ENCODE data around the gene NUDT16L1. TPM values are rescaled to one million over a fixed set of nuclear protein-coding genes. Genes with fewer than 3 reads are reported as not detected.

The NUDT16L1 gene
- total RNA-seq, 1 experiment from 2014 or later, result 50.5 TPM

DNA sequence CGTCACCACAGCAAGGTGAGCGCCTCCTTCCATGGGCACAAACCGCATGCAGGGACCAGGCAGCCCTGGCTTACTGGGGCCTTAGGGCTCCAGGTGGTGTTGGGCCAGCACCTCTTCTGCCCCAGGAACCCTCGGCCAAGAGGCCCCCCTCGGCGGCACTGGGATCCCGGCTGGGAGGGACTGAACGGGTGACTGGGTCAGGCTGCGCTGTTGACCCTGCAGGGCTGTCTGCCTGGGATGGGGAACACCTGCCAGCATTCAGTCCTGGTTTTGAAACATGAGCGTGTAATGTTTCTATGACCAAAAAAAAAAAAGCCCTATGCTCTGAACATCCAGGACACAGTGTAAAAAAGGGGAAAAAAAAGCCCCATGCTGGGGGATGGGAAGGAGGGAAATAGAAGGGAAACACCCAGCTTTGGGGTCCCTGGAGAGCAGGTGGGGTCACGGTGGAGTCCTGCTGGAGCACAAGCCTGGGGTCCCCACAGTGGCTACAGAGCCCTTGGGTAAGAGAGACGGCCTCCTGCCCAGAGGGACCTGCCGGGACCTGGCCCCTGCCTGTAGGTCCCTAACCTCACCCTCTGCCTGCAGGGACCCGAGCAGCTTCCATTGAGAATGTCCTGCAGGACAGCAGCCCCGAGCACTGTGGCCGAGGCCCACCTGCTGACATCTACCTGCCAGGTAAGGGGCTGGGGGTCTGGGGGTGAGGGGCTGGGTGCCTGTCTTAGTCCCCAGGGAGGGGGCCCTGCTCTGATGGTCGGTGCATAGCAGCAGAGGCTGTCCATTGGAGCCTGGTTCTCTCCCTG is 9.9 kb upstream of the NUDT16L1 start:
- DNase-seq, result no peak
- Histone ChIP-seq H3K36me3 (replicated peaks; ENCODE audit: control insufficient read depth, insufficient read depth, low read length) (peaks cover 7% of the 10 kb centered on the region), H3K27me3 (ENCODE audit: control insufficient read depth, insufficient read depth, low read length) (no peaks in the 10 kb centered on the region), H3K4me3 (ENCODE audit: insufficient read depth, low read depth, low read length) (no peak overlapping the region)

GRCh38 chr16:4684058-4684715 is 9.2 kb upstream of the NUDT16L1 start:
- Histone ChIP-seq H3K36me3 (replicated peaks; ENCODE audit: control insufficient read depth, insufficient read depth, low read length) (peaks cover 7% of the 10 kb centered on the region), H3K27me3 (ENCODE audit: control insufficient read depth, insufficient read depth, low read length) (no peaks in the 10 kb centered on the region)
- no peak for DNase-seq

DNA sequence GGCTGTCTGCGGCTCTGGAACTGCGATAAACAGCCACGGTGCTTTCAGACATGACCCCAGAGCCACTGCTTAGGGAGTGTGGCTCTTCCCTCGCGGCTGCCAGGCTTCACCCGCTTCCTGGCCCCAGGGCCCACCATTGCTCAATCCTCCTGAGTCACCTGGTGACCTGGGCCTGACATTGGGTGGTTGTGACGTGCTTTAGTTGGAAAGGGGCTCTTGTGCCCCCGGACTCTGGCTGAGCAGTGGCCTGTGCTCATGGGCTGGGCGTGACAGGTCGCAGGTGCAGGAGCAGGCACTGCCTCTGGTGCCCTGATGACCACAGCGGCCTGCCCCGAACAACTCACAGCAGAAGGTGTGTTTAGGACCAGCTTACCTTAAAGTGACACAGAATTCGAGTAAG is 8.6 kb upstream of the NUDT16L1 start:
- H3K36me3 ChIP-seq (replicated peaks; ENCODE audit: control insufficient read depth, insufficient read depth, low read length), result peaks cover 7% of the 10 kb centered on the region
- no peak for DNase-seq
- H3K27me3 ChIP-seq (ENCODE audit: control insufficient read depth, insufficient read depth, low read length), result no peaks in the 10 kb centered on the region
- H3K4me3 ChIP-seq (ENCODE audit: insufficient read depth, low read depth, low read length), result no peak overlapping the region

More at GRCh38 chr16:4684058-4684715, 9.2 kb upstream of the NUDT16L1 start:
- H3K4me3 ChIP-seq (ENCODE audit: insufficient read depth, low read depth, low read length), result no peak overlapping the region

GRCh38 chr16:4685292-4685691 is 8.1 kb upstream of the NUDT16L1 start:
- no peak for DNase-seq
- no peaks in the 10 kb centered on the region for H3K27me3 ChIP-seq (ENCODE audit: control insufficient read depth, insufficient read depth, low read length)
- H3K4me3 ChIP-seq (ENCODE audit: insufficient read depth, low read depth, low read length), result no peak overlapping the region
- peaks cover 7% of the 10 kb centered on the region for H3K36me3 ChIP-seq (replicated peaks; ENCODE audit: control insufficient read depth, insufficient read depth, low read length)

GRCh38 chr16:4685776-4686496 is 7.4 kb upstream of the NUDT16L1 start:
- Histone ChIP-seq H3K4me3 (ENCODE audit: insufficient read depth, low read depth, low read length) (no peak overlapping the region), H3K36me3 (replicated peaks; ENCODE audit: control insufficient read depth, insufficient read depth, low read length) (peaks cover 9% of the 10 kb centered on the region), H3K27me3 (ENCODE audit: control insufficient read depth, insufficient read depth, low read length) (no peaks in the 10 kb centered on the region)
- DNase-seq, result no peak

DNA sequence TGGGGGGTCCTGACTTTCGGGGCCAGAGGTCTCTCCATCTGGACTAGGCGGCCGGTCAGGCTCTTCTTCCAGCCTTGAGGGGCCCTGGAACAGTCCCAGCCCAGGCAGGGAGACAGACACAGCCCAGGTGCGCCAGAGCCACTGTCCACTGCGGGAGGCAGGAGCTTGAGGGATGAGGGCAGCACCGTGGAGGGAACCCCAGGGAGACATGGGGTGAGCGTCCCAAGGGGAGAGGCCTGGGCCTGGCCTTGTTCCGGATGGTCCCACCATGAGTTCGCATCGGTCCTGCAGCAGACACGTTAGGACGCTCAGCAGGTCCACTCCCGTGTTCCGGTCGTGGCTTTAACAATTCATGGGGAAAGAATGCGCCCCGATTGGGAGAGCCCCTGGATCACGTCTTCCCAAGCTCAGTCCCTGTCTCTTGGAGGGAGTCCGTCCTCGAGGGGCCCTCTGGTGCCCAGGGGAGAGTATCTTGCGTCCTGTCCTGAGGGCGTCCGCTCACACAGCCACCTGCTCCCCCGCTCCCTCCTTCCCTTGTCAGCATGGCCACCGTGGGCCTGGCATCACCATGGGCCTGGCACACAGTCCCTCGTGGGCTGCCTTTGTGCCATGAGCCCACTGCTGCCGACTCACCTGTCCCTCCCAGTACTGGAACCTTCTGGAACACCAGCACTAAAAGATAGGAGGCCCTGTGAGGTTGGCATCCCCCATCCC is 6.7 kb upstream of the NUDT16L1 start:
- Histone ChIP-seq H3K27me3 (ENCODE audit: control insufficient read depth, insufficient read depth, low read length) (no peaks in the 10 kb centered on the region), H3K36me3 (replicated peaks; ENCODE audit: control insufficient read depth, insufficient read depth, low read length) (peaks cover 9% of the 10 kb centered on the region), H3K4me3 (ENCODE audit: insufficient read depth, low read depth, low read length) (no peak overlapping the region)
- no peak for DNase-seq

GRCh38 chr16:4687416-4687815 is 5.9 kb upstream of the NUDT16L1 start:
- peaks cover 9% of the 10 kb centered on the region for H3K36me3 ChIP-seq (replicated peaks; ENCODE audit: control insufficient read depth, insufficient read depth, low read length)
- DNase-seq, result no peak
- H3K27me3 ChIP-seq (ENCODE audit: control insufficient read depth, insufficient read depth, low read length), result no peaks in the 10 kb centered on the region
- H3K4me3 ChIP-seq (ENCODE audit: insufficient read depth, low read depth, low read length), result no peak overlapping the region

- DNase-seq, result no peak
- Histone ChIP-seq H3K4me3 (ENCODE audit: insufficient read depth, low read depth, low read length) (no peak overlapping the region), H3K27me3 (ENCODE audit: control insufficient read depth, insufficient read depth, low read length) (no peaks in the 10 kb centered on the region), H3K36me3 (replicated peaks; ENCODE audit: control insufficient read depth, insufficient read depth, low read length) (peaks cover 9% of the 10 kb centered on the region)
Observed at GRCh38 chr16:4687946-4688673, 5.3 kb upstream of the NUDT16L1 start.

DNA sequence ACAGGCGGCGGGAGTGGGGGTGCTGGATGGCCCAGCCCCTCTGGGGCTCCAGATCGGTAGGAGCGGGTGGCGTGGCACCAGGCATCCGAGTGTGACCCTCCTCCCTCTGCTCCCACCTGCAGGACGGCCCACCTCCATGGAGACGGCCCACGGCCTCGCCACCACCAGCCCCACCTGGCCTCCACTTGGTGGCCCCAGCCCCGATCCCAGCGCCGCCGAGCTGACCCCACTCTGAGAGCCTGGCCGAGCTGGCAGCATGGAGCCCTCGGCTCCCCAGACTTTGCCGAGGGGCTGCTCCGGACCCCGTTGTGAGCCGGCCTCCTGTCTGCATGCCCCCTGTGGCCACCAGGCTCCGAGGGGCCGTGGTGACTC is 4.7 kb upstream of the NUDT16L1 start:
- Histone ChIP-seq H3K36me3 (replicated peaks; ENCODE audit: control insufficient read depth, insufficient read depth, low read length) (peaks cover 9% of the 10 kb centered on the region), H3K4me3 (ENCODE audit: insufficient read depth, low read depth, low read length) (no peak overlapping the region), H3K27me3 (ENCODE audit: control insufficient read depth, insufficient read depth, low read length) (no peaks in the 10 kb centered on the region)
- DNase-seq, result no peak

DNA sequence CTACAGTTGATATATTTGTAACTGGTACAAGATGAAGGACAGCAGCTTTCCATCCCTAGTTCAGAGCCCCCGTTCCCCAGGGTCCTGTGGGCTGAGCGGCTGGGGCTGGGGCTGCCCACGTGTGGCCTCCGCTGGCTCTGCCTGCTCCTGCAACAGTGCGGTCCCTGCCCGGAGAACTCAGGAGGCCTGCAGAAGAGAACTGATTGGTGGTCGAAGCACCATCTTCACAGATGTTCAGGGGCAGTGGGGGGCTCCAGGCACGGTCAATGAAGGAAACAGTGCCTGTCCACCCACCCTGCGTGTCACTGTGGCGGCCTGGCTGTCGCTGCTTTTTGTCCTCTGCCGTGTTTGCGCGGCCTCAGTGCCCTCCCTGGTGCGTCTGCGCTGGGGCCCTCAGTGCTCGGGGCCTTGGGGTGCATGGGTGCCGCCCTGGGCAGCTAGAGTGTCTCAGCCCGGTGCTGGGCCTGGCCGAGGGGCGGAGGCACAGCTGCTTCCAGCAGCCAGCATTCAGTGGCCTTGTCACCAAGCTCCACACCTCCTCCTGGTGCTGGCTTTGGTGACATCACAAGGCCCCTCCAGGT is 4.2 kb upstream of the NUDT16L1 start:
- peaks cover 7% of the 10 kb centered on the region for H3K36me3 ChIP-seq (replicated peaks; ENCODE audit: control insufficient read depth, insufficient read depth, low read length)
- no peak overlapping the region for H3K4me3 ChIP-seq (ENCODE audit: insufficient read depth, low read depth, low read length)
- no peaks in the 10 kb centered on the region for H3K27me3 ChIP-seq (ENCODE audit: control insufficient read depth, insufficient read depth, low read length)
- no peak for DNase-seq

DNA sequence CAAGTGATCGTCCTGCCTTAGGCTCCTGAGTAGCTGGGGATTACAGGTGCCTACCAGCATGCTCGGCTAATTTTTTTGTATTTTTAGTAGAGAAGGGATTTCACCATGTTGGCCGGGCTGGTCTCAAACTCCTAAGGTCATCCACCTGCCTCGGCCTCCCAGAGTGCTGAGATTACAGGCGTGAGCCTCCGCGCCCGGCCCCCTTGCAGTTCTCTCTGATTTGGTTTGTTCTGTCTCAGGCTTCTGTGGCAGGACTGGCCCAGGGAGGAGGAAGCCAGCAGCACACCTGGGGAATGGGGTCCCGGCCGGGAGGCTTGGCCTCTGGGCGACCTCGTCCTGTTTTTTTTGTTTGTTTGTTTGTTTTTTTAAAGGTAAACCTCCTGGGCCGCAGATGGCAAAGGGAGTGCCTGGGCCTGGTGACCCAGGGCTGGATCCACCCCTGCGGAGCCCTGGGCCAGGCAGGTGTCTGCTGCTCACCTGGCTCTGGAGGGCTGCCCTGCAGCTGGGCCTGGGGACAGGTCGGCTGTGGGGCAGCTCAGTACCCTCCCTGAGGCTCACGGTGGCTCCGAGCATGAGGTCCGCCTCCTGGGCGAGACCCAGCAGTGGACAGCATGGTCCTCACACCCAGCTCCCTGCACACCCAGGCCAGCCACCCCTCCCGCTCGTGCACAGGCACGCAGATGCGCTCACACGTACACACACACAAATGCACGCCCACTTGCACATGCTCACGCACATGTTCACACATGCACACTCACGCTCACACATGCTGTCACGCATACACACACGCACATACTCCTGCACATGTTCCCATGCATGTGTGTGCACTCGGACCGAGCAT is 3.3 kb upstream of the NUDT16L1 start:
- Histone ChIP-seq H3K27me3 (ENCODE audit: control insufficient read depth, insufficient read depth, low read length) (no peaks in the 10 kb centered on the region), H3K4me3 (ENCODE audit: insufficient read depth, low read depth, low read length) (no peak overlapping the region), H3K36me3 (replicated peaks; ENCODE audit: control insufficient read depth, insufficient read depth, low read length) (peaks cover 5% of the 10 kb centered on the region)
- DNase-seq, result no peak

GRCh38 chr16:4690946-4691665 is 2.3 kb upstream of the NUDT16L1 start:
- Histone ChIP-seq H3K27me3 (ENCODE audit: control insufficient read depth, insufficient read depth, low read length) (no peaks in the 10 kb centered on the region), H3K36me3 (replicated peaks; ENCODE audit: control insufficient read depth, insufficient read depth, low read length) (peaks cover 7% of the 10 kb centered on the region), H3K4me3 (ENCODE audit: insufficient read depth, low read depth, low read length) (no peak overlapping the region)
- no peak for DNase-seq
